Measurements from ENCODE around the gene DCBLD2.
"Not testable (repeated sequence)": the region's sequence is repeated elsewhere in the genome, so short reads cannot be mapped to it uniquely, and the experiment has no call there.

The DCBLD2 gene

GRCh38 chr3:98875535-98875934 is 26.0 kb downstream of the DCBLD2 start:
- H3K27me3 ChIP-seq (ENCODE audit: low read depth, low read length): no peaks in the 10 kb centered on the region
- TF ChIP-seq CTCF (IDR thresholded peaks at IDR 0.05; ENCODE audit: low read depth, low read length) (no peak), EZH2phosphoT487 (IDR thresholded peaks at IDR 0.05; ENCODE audit: low read depth) (no peak)
- H3K27ac ChIP-seq (ENCODE audit: low read length): no peak overlapping the region
- no peak overlapping the region for H3K9ac ChIP-seq (ENCODE audit: low read length)
- H3K36me3 ChIP-seq (replicated peaks; ENCODE audit: low read depth, low read length): no peaks in the 10 kb centered on the region
- H3K79me2 ChIP-seq (ENCODE audit: low read length): no peaks in the 10 kb centered on the region
- H2AFZ ChIP-seq (ENCODE audit: low read depth, low read length): no peak overlapping the region
- no peaks in the 10 kb centered on the region for H4K20me1 ChIP-seq (ENCODE audit: insufficient read depth, low read length)
- no peak overlapping the region for H3K4me3 ChIP-seq (ENCODE audit: low read length)
- H3K4me1 ChIP-seq (ENCODE audit: low read length): no peaks in the 10 kb centered on the region
- H3K4me2 ChIP-seq (ENCODE audit: low read length): no peak overlapping the region
- H3K9me3 ChIP-seq (ENCODE audit: insufficient read depth, low read length): no peaks in the 10 kb centered on the region

- H3K79me2 ChIP-seq (ENCODE audit: low read length): no peaks in the 10 kb centered on the region
- no peak overlapping the region for H3K27ac ChIP-seq (ENCODE audit: low read length)
- no peaks in the 10 kb centered on the region for H3K36me3 ChIP-seq (replicated peaks; ENCODE audit: low read depth, low read length)
- H3K4me1 ChIP-seq (ENCODE audit: low read length): no peaks in the 10 kb centered on the region
- no peaks in the 10 kb centered on the region for H4K20me1 ChIP-seq (ENCODE audit: insufficient read depth, low read length)
- H3K9ac ChIP-seq (ENCODE audit: low read length): no peak overlapping the region
- TF ChIP-seq EZH2phosphoT487 (IDR thresholded peaks at IDR 0.05; ENCODE audit: low read depth) (no peak), CTCF (IDR thresholded peaks at IDR 0.05; ENCODE audit: low read depth, low read length) (no peak)
- H3K27me3 ChIP-seq (ENCODE audit: low read depth, low read length): no peaks in the 10 kb centered on the region
- H3K9me3 ChIP-seq (ENCODE audit: insufficient read depth, low read length): no peaks in the 10 kb centered on the region
- no peak overlapping the region for H2AFZ ChIP-seq (ENCODE audit: low read depth, low read length)
- no peak overlapping the region for H3K4me3 ChIP-seq (ENCODE audit: low read length)
- H3K4me2 ChIP-seq (ENCODE audit: low read length): no peak overlapping the region
These were observed 26.8 kb downstream of the DCBLD2 start for GRCh38 chr3:98874602-98875249.

- Histone ChIP-seq H3K4me1 (ENCODE audit: low read length) (no peaks in the 10 kb centered on the region), H4K20me1 (ENCODE audit: insufficient read depth, low read length) (no peaks in the 10 kb centered on the region), H3K27ac (ENCODE audit: low read length) (no peak overlapping the region), H3K27me3 (ENCODE audit: low read depth, low read length) (no peaks in the 10 kb centered on the region), H2AFZ (ENCODE audit: low read depth, low read length) (no peak overlapping the region), H3K36me3 (replicated peaks; ENCODE audit: low read depth, low read length) (no peaks in the 10 kb centered on the region), H3K4me3 (ENCODE audit: low read length) (no peak overlapping the region), H3K4me2 (ENCODE audit: low read length) (no peak overlapping the region), H3K9ac (ENCODE audit: low read length) (no peak overlapping the region), H3K79me2 (ENCODE audit: low read length) (no peaks in the 10 kb centered on the region), H3K9me3 (ENCODE audit: insufficient read depth, low read length) (no peaks in the 10 kb centered on the region)
- TF ChIP-seq CTCF (IDR thresholded peaks at IDR 0.05; ENCODE audit: low read depth, low read length) (no peak), EZH2phosphoT487 (IDR thresholded peaks at IDR 0.05; ENCODE audit: low read depth) (no peak)
These were observed 32.1 kb downstream of the DCBLD2 start for GRCh38 chr3:98869391-98869790.

- not testable (repeated sequence) for H2AFZ ChIP-seq (ENCODE audit: low read depth, low read length); H3K9ac ChIP-seq (ENCODE audit: low read length); H3K4me2 ChIP-seq (ENCODE audit: low read length); H3K4me1 ChIP-seq (ENCODE audit: low read length); H3K27me3 ChIP-seq (ENCODE audit: low read depth, low read length); H3K27ac ChIP-seq (ENCODE audit: low read length); H4K20me1 ChIP-seq (ENCODE audit: insufficient read depth, low read length); H3K4me3 ChIP-seq (ENCODE audit: low read length); H3K36me3 ChIP-seq (replicated peaks; ENCODE audit: low read depth, low read length); H3K79me2 ChIP-seq (ENCODE audit: low read length); H3K9me3 ChIP-seq (ENCODE audit: insufficient read depth, low read length)
These were observed 43.5 kb downstream of the DCBLD2 start for GRCh38 chr3:98857971-98858370.

GRCh38 chr3:98857258-98857657 is 44.2 kb downstream of the DCBLD2 start:
- not testable (repeated sequence) for H3K79me2 ChIP-seq (ENCODE audit: low read length); H2AFZ ChIP-seq (ENCODE audit: low read depth, low read length); H3K4me3 ChIP-seq (ENCODE audit: low read length); H3K4me1 ChIP-seq (ENCODE audit: low read length); H3K9ac ChIP-seq (ENCODE audit: low read length); H4K20me1 ChIP-seq (ENCODE audit: insufficient read depth, low read length); H3K4me2 ChIP-seq (ENCODE audit: low read length); H3K27ac ChIP-seq (ENCODE audit: low read length); H3K9me3 ChIP-seq (ENCODE audit: insufficient read depth, low read length); H3K27me3 ChIP-seq (ENCODE audit: low read depth, low read length); H3K36me3 ChIP-seq (replicated peaks; ENCODE audit: low read depth, low read length)

All from OCI-LY3 (cell line).